ENCODE data around the gene PAK6. TPM values are rescaled to one million over a fixed set of nuclear protein-coding genes. Genes with fewer than 3 reads are reported as not detected.
A peak's percentile ranks its signal among the peaks of the same experiment; 100 is the strongest.

Gene PAK6
- total and polyA plus RNA-seq, 9 of the 15 experiments (the other 6 are each of a cell fraction or from before 2014, with no cell fraction given), result 0.03 to 0.74 (median 0.16) TPM; not detected in 2

DNA sequence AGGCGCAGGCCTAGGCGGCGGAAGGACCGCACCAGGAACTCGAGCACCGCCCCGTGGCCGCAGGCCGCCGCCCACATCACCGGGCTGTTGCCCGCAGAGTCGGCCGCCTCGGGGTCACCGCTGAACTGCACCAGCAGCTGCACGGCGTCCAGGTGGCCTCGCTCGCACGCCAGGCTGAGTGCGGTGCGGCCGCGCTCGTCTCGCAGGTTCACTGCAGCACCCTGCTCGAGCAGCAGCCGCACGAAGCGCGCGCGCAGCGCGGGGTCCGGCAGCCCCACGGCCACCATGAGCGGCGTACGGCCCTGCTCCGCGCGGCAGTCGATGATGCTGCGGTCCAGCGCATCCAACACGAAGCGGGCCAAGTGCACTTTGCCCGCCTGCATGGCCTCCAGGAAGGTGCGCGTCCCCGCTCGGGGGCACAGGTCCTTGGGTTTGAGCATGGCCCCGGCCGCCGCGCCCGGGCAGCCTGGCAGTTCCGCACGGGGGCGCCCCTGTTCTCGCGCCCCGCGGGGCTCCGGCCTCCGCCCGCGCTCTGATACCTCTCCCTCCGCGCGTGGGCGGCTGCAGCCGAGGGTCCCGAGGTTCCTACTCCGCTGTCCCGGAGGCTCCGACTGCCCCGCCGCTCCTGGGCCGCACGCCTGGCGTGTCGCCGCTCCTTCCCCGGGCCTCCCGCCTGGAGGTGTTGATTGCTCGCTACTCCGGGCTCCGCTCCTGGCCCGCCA lies 43.4 kb downstream of the PAK6 start (continued):
- TF ChIP-seq TRIM28 (IDR thresholded peaks at IDR 0.05), result no peak
- TF ChIP-seq SP1 (CRISPR knock-in tag; IDR thresholded peaks at IDR 0.05), result no peak; the same call in 1 of the 2 replicates
- TF ChIP-seq ZNF174 (CRISPR knock-in tag; IDR thresholded peaks at IDR 0.05), result no peak
- TF ChIP-seq ZSCAN32 (CRISPR knock-in tag; IDR thresholded peaks at IDR 0.05), result no peak
- no peak for TF ChIP-seq ZNF445 (CRISPR knock-in tag; IDR thresholded peaks at IDR 0.05; ENCODE audit: low read depth)
- no peak for TF ChIP-seq NR1H2 (CRISPR knock-in tag; IDR thresholded peaks at IDR 0.05)
- TF ChIP-seq ARNT (IDR thresholded peaks at IDR 0.05), result no peak
- TF ChIP-seq SMARCA4 (IDR thresholded peaks at IDR 0.05), result no peak
- TF ChIP-seq, protein P1, sequence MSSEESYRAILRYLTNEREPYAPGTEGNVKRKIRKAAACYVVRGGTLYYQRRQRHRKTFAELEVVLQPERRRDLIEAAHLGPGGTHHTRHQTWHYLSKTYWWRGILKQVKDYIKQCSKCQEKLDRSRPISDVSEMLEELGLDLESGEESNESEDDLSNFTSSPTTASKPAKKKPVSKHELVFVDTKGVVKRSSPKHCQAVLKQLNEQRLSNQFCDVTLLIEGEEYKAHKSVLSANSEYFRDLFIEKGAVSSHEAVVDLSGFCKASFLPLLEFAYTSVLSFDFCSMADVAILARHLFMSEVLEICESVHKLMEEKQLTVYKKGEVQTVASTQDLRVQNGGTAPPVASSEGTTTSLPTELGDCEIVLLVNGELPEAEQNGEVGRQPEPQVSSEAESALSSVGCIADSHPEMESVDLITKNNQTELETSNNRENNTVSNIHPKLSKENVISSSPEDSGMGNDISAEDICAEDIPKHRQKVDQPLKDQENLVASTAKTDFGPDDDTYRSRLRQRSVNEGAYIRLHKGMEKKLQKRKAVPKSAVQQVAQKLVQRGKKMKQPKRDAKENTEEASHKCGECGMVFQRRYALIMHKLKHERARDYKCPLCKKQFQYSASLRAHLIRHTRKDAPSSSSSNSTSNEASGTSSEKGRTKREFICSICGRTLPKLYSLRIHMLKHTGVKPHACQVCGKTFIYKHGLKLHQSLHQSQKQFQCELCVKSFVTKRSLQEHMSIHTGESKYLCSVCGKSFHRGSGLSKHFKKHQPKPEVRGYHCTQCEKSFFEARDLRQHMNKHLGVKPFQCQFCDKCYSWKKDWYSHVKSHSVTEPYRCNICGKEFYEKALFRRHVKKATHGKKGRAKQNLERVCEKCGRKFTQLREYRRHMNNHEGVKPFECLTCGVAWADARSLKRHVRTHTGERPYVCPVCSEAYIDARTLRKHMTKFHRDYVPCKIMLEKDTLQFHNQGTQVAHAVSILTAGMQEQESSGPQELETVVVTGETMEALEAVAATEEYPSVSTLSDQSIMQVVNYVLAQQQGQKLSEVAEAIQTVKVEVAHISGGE (CRISPR knock-in tag; IDR thresholded peaks at IDR 0.05), result no peak
- TF ChIP-seq CBX8 (IDR thresholded peaks at IDR 0.05; ENCODE audit: borderline replicate concordance, extremely low read depth, low read depth, low read length, poor library complexity, severe bottlenecking), result no peak
- TF ChIP-seq, protein P2, sequence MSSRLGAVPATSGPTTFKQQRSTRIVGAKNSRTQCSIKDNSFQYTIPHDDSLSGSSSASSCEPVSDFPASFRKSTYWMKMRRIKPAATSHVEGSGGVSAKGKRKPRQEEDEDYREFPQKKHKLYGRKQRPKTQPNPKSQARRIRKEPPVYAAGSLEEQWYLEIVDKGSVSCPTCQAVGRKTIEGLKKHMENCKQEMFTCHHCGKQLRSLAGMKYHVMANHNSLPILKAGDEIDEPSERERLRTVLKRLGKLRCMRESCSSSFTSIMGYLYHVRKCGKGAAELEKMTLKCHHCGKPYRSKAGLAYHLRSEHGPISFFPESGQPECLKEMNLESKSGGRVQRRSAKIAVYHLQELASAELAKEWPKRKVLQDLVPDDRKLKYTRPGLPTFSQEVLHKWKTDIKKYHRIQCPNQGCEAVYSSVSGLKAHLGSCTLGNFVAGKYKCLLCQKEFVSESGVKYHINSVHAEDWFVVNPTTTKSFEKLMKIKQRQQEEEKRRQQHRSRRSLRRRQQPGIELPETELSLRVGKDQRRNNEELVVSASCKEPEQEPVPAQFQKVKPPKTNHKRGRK (tag; IDR thresholded peaks at IDR 0.05), result no peak
- TF ChIP-seq, protein P3, sequence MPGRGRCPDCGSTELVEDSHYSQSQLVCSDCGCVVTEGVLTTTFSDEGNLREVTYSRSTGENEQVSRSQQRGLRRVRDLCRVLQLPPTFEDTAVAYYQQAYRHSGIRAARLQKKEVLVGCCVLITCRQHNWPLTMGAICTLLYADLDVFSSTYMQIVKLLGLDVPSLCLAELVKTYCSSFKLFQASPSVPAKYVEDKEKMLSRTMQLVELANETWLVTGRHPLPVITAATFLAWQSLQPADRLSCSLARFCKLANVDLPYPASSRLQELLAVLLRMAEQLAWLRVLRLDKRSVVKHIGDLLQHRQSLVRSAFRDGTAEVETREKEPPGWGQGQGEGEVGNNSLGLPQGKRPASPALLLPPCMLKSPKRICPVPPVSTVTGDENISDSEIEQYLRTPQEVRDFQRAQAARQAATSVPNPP (IDR thresholded peaks at IDR 0.05; ENCODE audit: borderline replicate concordance, insufficient read depth, insufficient read length), result no peak
- TF ChIP-seq ZEB2 (IDR thresholded peaks at IDR 0.05), result no peak
- no peak for TF ChIP-seq HDAC6 (IDR thresholded peaks at IDR 0.05; ENCODE audit: low read depth, low read length)
- peak; percentile 87; the same call in 1 of the 2 replicates for TF ChIP-seq MTA3 (IDR thresholded peaks at IDR 0.05; ENCODE audit: borderline replicate concordance)
- TF ChIP-seq TCF3 (CRISPR knock-in tag; IDR thresholded peaks at IDR 0.05), result no peak
- TF ChIP-seq ZFP36 (IDR thresholded peaks at IDR 0.05; ENCODE audit: low read depth, low read length, partially characterized antibody), result no peak
- no peak for TF ChIP-seq ADNP (tag; IDR thresholded peaks at IDR 0.05)
- no peak for TF ChIP-seq FOXJ2 (tag; IDR thresholded peaks at IDR 0.05)
- TF ChIP-seq U2AF1 (optimal IDR thresholded peaks at IDR 0.05; ENCODE audit: low read depth, low read length), result peak; percentile 78
- no peak for TF ChIP-seq HMG20A (CRISPR knock-in tag; conservative IDR thresholded peaks at IDR 0.05)
- no peak for TF ChIP-seq COPS2 (conservative IDR thresholded peaks at IDR 0.05)

All from K562 (cell line).